H9 (cell line): ENCODE results near the gene ELMOD1. TPM values are rescaled to one million over a fixed set of nuclear protein-coding genes. Genes with fewer than 3 reads are reported as not detected.
A peak's percentile ranks its signal among the peaks of the same experiment; 100 is the strongest.

ENCODE experiments used
- DNase-seq: peaks from one replicate; pipeline ENCODE4 v3.0.0-alpha.2; 2017
- H2AFZ ChIP-seq: one replicate; pipeline ENCODE4 v1.6.1; 2013; ENCODE audit warnings: mild to moderate bottlenecking, low read length, control low read depth, moderate library complexity
- H2AK5ac ChIP-seq: 2 replicates; pipeline ENCODE4 v1.6.1; 2013; ENCODE audit warnings: low read length, control low read depth, mixed read lengths; ENCODE audit not compliant: insufficient read length
- H2BK120ac ChIP-seq: one replicate; pipeline ENCODE4 v1.6.1; 2013; ENCODE audit warnings: low read depth, mild to moderate bottlenecking, low read length, control low read depth, inconsistent platforms; ENCODE audit not compliant: poor library complexity, severe bottlenecking
- H2BK12ac ChIP-seq: 2 replicates; pipeline ENCODE4 v1.6.1; 2013; ENCODE audit warnings: low read length, control low read depth, mixed read lengths, low read depth; ENCODE audit not compliant: insufficient read length
- H2BK15ac ChIP-seq: 2 replicates; pipeline ENCODE4 v1.6.1; 2013; ENCODE audit warnings: low read depth, low read length, control low read depth
- H2BK20ac ChIP-seq: one replicate; pipeline ENCODE4 v1.6.1; 2013; ENCODE audit warnings: low read depth, mild to moderate bottlenecking, low read length, control low read depth, inconsistent platforms; ENCODE audit not compliant: poor library complexity, severe bottlenecking
- H2BK5ac ChIP-seq: 2 replicates; pipeline ENCODE4 v1.6.1; 2013; ENCODE audit warnings: low read length, control low read depth, mixed read lengths; ENCODE audit not compliant: insufficient read length
- H3K14ac ChIP-seq: 2 replicates; pipeline ENCODE4 v1.6.1; 2013; ENCODE audit warnings: low read length, control low read depth; ENCODE audit not compliant: insufficient read depth
- H3K18ac ChIP-seq: 2 replicates; pipeline ENCODE4 v1.6.1; 2013; ENCODE audit warnings: low read depth, mild to moderate bottlenecking, mixed read lengths, low read length, control low read depth; ENCODE audit not compliant: insufficient read length
- H3K23ac ChIP-seq: 2 replicates; pipeline ENCODE4 v1.6.1; 2013; ENCODE audit warnings: low read length, control low read depth, mixed read lengths, low read depth; ENCODE audit not compliant: insufficient read length
- H3K23me2 ChIP-seq: 2 replicates; pipeline ENCODE4 v1.6.1; 2013; ENCODE audit warnings: low read depth, mild to moderate bottlenecking, mixed read lengths, low read length, control low read depth; ENCODE audit not compliant: insufficient read length, poor library complexity, severe bottlenecking
- H3K27ac ChIP-seq: 2 replicates; pipeline ENCODE4 v1.5.1; 2013; ENCODE audit warnings: low read length, control low read depth, mixed read lengths, low read depth; ENCODE audit not compliant: insufficient read length
- H3K27me3 ChIP-seq: 2 replicates; pipeline ENCODE4 v1.6.1; 2013; ENCODE audit warnings: low read length, control low read depth, inconsistent platforms; ENCODE audit not compliant: insufficient read depth
- H3K4ac ChIP-seq: 2 replicates; pipeline ENCODE4 v1.6.1; 2013; ENCODE audit warnings: low read depth, mild to moderate bottlenecking, control low read depth, inconsistent platforms, low read length, moderate library complexity
- H3K4me1 ChIP-seq: 2 replicates; pipeline ENCODE4 v1.6.1; 2013; ENCODE audit warnings: low read length, control low read depth, inconsistent platforms; ENCODE audit not compliant: insufficient read depth
- H3K4me2 ChIP-seq: 2 replicates; pipeline ENCODE4 v1.6.1; 2013; ENCODE audit warnings: low read length, control low read depth, mixed read lengths; ENCODE audit not compliant: insufficient read length, insufficient read depth
- H3K56ac ChIP-seq: 2 replicates; pipeline ENCODE4 v1.6.1; 2013; ENCODE audit warnings: low read depth, mild to moderate bottlenecking, mixed read lengths, low read length, control low read depth; ENCODE audit not compliant: insufficient read length
- H3K79me1 ChIP-seq: 2 replicates; pipeline ENCODE4 v1.6.1; 2013; ENCODE audit warnings: low read depth, mild to moderate bottlenecking, moderate library complexity, low read length, control low read depth, inconsistent platforms; ENCODE audit not compliant: insufficient read depth, poor library complexity, severe bottlenecking
- H3K79me2 ChIP-seq: 2 replicates; pipeline ENCODE4 v1.6.1; 2013; ENCODE audit warnings: low read length, control low read depth, inconsistent platforms; ENCODE audit not compliant: insufficient read depth
- H3K9ac ChIP-seq: 2 replicates; pipeline ENCODE4 v1.6.1; 2013; ENCODE audit warnings: low read length, control low read depth, mixed read lengths; ENCODE audit not compliant: insufficient read length; ENCODE audit errors: extremely low read depth
- H3K9me3 ChIP-seq: one replicate; pipeline ENCODE4 v1.6.1; 2013; ENCODE audit warnings: low read depth, low read length, inconsistent platforms; ENCODE audit not compliant: control insufficient read depth
- H3T11ph ChIP-seq: one replicate; pipeline ENCODE4 v1.6.1; 2013; ENCODE audit warnings: mild to moderate bottlenecking, low read length, control low read depth, inconsistent platforms
- H4K20me1 ChIP-seq: one replicate; pipeline ENCODE4 v1.6.1; 2013; ENCODE audit not compliant: control insufficient read depth, insufficient read length, insufficient read depth
- H4K5ac ChIP-seq: 2 replicates; pipeline ENCODE4 v1.6.1; 2013; ENCODE audit warnings: low read depth, mild to moderate bottlenecking, mixed read lengths, low read length, control low read depth; ENCODE audit not compliant: insufficient read length
- H4K8ac ChIP-seq: replicated peaks from 2 replicates; pipeline ENCODE4 v1.6.1; 2013; ENCODE audit warnings: low read length, control low read depth, mixed read lengths, low read depth; ENCODE audit not compliant: insufficient read length
- H4K91ac ChIP-seq: 2 replicates; pipeline ENCODE4 v1.6.1; 2013; ENCODE audit warnings: low read depth, mild to moderate bottlenecking, moderate library complexity, mixed read lengths, low read length, control low read depth; ENCODE audit not compliant: insufficient read length
- H3K27ac Mint-ChIP-seq, 3 experiments: 2 replicates in 2 of 3; 3 replicates in 1 of 3; pipeline ENCODE4 v1.8.0; 2020 to 2021; ENCODE audit warnings: mixed read lengths in 3 of 3, mild to moderate bottlenecking in 1 of 3, moderate library complexity in 1 of 3
- H3K27me3 Mint-ChIP-seq: 2 replicates; pipeline ENCODE4 v1.8.0; 2021; ENCODE audit warnings: low read depth, mild to moderate bottlenecking, moderate library complexity, mixed read lengths
- H3K36me3 Mint-ChIP-seq, 3 experiments: 2 replicates in 2 of 3; 3 replicates in 1 of 3; pipeline ENCODE4 v1.8.0; 2020 to 2021; ENCODE audit warnings: low read depth in 3 of 3, mixed read lengths in 3 of 3; ENCODE audit not compliant: insufficient read depth in 1 of 3
- H3K4me1 Mint-ChIP-seq, 2 experiments: 2 replicates each; pipeline ENCODE4 v1.8.0; 2020; ENCODE audit warnings: mixed read lengths in 2 of 2
- H3K4me3 Mint-ChIP-seq, 2 experiments: 2 replicates in 1 of 2; 3 replicates in 1 of 2; pipeline ENCODE4 v1.8.0; 2020 to 2021; ENCODE audit warnings: mild to moderate bottlenecking in 2 of 2, mixed read lengths in 2 of 2, moderate library complexity in 1 of 2
- H3K9me3 Mint-ChIP-seq, 2 experiments: 2 replicates in 1 of 2; 3 replicates in 1 of 2; pipeline ENCODE4 v1.8.0; 2020; ENCODE audit warnings: mild to moderate bottlenecking in 2 of 2, mixed read lengths in 2 of 2, moderate library complexity in 1 of 2
- CTCF ChIP-seq: fragments of 200-600 bp; sonication (generic); conservative IDR thresholded peaks from 3 replicates; pipeline ENCODE4 v1.8.0; 2021; ENCODE audit warnings: antibody characterized with exemption, mild to moderate bottlenecking
- WGBS: extraction: QIAGEN DNeasy Blood & Tissue Kit; methylation state at CpG from one replicate; pipeline ENCODE4 v1.1.7; 2013; ENCODE audit warnings: missing lambda C conversion rate, low lambda C conversion rate, mixed read lengths; ENCODE audit not compliant: insufficient read length; ENCODE audit errors: extremely low coverage; 5-methylcytosine and 5-hydroxymethylcytosine counted together
- total RNA-seq: library from RNA; stranded (reverse); gene quantifications from 2 replicates; pipeline ENCODE4 v1.2.1, GENCODE V29; 2021

Gene ELMOD1
- total RNA-seq, 1 experiment from 2014 or later = 0.61 TPM

DNA sequence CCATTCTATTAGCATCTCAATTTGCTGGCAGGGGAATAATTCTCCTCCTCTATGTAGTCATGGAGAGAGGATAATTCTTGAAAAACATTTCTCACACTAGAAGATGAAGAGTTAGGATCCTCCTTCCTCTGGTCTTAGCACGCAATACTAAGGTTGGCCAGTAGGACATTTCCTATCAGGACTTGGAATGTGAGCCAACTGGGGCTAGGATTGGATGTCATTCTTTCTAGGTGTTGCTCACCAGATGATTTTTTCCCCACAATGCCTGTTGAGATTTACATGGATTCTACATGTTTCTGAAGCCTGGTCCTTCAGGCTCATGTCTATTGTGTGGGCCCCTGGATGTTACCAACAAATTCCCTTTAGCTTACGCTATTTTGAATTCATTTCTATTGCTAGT lies 92.9 kb downstream of the ELMOD1 start:
- Histone ChIP-seq H3K18ac (no peak overlapping the region), H3T11ph (no peak overlapping the region), H4K20me1 (no peaks in the 10 kb centered on the region), H3K9ac (no peak overlapping the region), H3K56ac (no peak overlapping the region), H3K14ac (no peak overlapping the region), H3K4me2 (no peak overlapping the region), H2BK20ac (no peak overlapping the region), H2BK12ac (no peak overlapping the region), H2AK5ac (no peak overlapping the region), H2BK120ac (no peak overlapping the region), H2BK15ac (no peak overlapping the region), H4K91ac (no peak overlapping the region), H3K27me3 (no peaks in the 10 kb centered on the region), H3K9me3 (no peaks in the 10 kb centered on the region), H3K79me2 (no peaks in the 10 kb centered on the region), H2AFZ (no peak overlapping the region), H3K23me2 (no peaks in the 10 kb centered on the region), H3K23ac (no peak overlapping the region), H3K27ac (no peak overlapping the region), H4K8ac (no peak overlapping the region), H3K4me1 (no peaks in the 10 kb centered on the region), H3K79me1 (no peaks in the 10 kb centered on the region), H2BK5ac (no peak overlapping the region), H3K4ac (no peak overlapping the region), H4K5ac (no peak overlapping the region)
- no peak overlapping the region for H3K4me3 Mint-ChIP-seq
- H3K4me1 Mint-ChIP-seq = peaks cover 0 to 2% of the 10 kb centered on the region in 2 experiments; a peak in 1 of 4 replicates
- H3K27ac Mint-ChIP-seq = no peak overlapping the region
- peak; percentile 66 for TF ChIP-seq CTCF
- no peaks in the 10 kb centered on the region for H3K36me3 Mint-ChIP-seq
- whole genome bisulfite sequencing = no CpG with 5 or more reads among the region's 2 CpGs
- H3K27me3 Mint-ChIP-seq = peaks cover 7% of the 10 kb centered on the region
- no peaks in the 10 kb centered on the region; a peak in 1 of 5 replicates for H3K9me3 Mint-ChIP-seq
- peak; percentile 38 for DNase-seq
